ENCODE measurements around the gene VGLL4.

The VGLL4 gene

GRCh38 chr3:11560746-11561145, 83.0 kb downstream of the VGLL4 start:
- no peak for DNase-seq
- TF ChIP-seq POLR2A (IDR thresholded peaks at IDR 0.05; ENCODE audit: low read length), result no peak

GRCh38 chr3:11559816-11560633, 83.7 kb downstream of the VGLL4 start:
- TF ChIP-seq POLR2A (IDR thresholded peaks at IDR 0.05; ENCODE audit: low read length), result no peak
- TF ChIP-seq GATA1 (IDR thresholded peaks at IDR 0.05; ENCODE audit: low read depth, low read length), result no peak
- no peak for DNase-seq

GRCh38 chr3:11558918-11559815, 84.5 kb downstream of the VGLL4 start:
- no peak for TF ChIP-seq POLR2A (IDR thresholded peaks at IDR 0.05; ENCODE audit: low read length)
- no peak for TF ChIP-seq GATA1 (IDR thresholded peaks at IDR 0.05; ENCODE audit: low read depth, low read length)
- DNase-seq, result no peak

- TF ChIP-seq GATA1 (IDR thresholded peaks at IDR 0.05; ENCODE audit: low read depth, low read length), result no peak
- no peak for TF ChIP-seq POLR2A (IDR thresholded peaks at IDR 0.05; ENCODE audit: low read length)
- DNase-seq, result no peak
Observed at GRCh38 chr3:11558411-11558903, 85.3 kb downstream of the VGLL4 start.

- TF ChIP-seq GATA1 (IDR thresholded peaks at IDR 0.05; ENCODE audit: low read depth, low read length) (no peak), POLR2A (IDR thresholded peaks at IDR 0.05; ENCODE audit: low read length) (no peak)
- no peak for DNase-seq
Observed at GRCh38 chr3:11558002-11558401, 85.7 kb downstream of the VGLL4 start.

GRCh38 chr3:11556851-11557644, 86.7 kb downstream of the VGLL4 start:
- no peak for TF ChIP-seq GATA1 (IDR thresholded peaks at IDR 0.05; ENCODE audit: low read depth, low read length)
- no peak for TF ChIP-seq POLR2A (IDR thresholded peaks at IDR 0.05; ENCODE audit: low read length)
- DNase-seq, result no peak

- TF ChIP-seq GATA1 (IDR thresholded peaks at IDR 0.05; ENCODE audit: low read depth, low read length), result no peak
- TF ChIP-seq POLR2A (IDR thresholded peaks at IDR 0.05; ENCODE audit: low read length), result no peak
- DNase-seq, result no peak
Observed at GRCh38 chr3:11555881-11556633, 87.7 kb downstream of the VGLL4 start.

GRCh38 chr3:11555211-11555782, 88.4 kb downstream of the VGLL4 start:
- no peak for DNase-seq
- TF ChIP-seq GATA1 (IDR thresholded peaks at IDR 0.05; ENCODE audit: low read depth, low read length), result no peak
- no peak for TF ChIP-seq POLR2A (IDR thresholded peaks at IDR 0.05; ENCODE audit: low read length)

GRCh38 chr3:11554666-11555065, 89.0 kb downstream of the VGLL4 start:
- TF ChIP-seq GATA1 (IDR thresholded peaks at IDR 0.05; ENCODE audit: low read depth, low read length) (no peak), POLR2A (IDR thresholded peaks at IDR 0.05; ENCODE audit: low read length) (no peak)
- DNase-seq, result no peak

GRCh38 chr3:11554236-11554610, 89.5 kb downstream of the VGLL4 start:
- no peak for DNase-seq
- no peak for TF ChIP-seq GATA1 (IDR thresholded peaks at IDR 0.05; ENCODE audit: low read depth, low read length)
- TF ChIP-seq POLR2A (IDR thresholded peaks at IDR 0.05; ENCODE audit: low read length), result no peak

GRCh38 chr3:11553436-11554235, 90.1 kb downstream of the VGLL4 start:
- no peak for DNase-seq
- no peak for TF ChIP-seq POLR2A (IDR thresholded peaks at IDR 0.05; ENCODE audit: low read length)
- TF ChIP-seq GATA1 (IDR thresholded peaks at IDR 0.05; ENCODE audit: low read depth, low read length), result no peak

All from erythroblast (primary cell).